H1 (cell line): Measurements from ENCODE around the gene VAT1L. TPM values are rescaled to one million over a fixed set of nuclear protein-coding genes. Genes with fewer than 3 reads are reported as not detected.

ENCODE experiments used
- CTCF ChIA-PET: fragments of 300-600 bp; sonication (Branson Sonifier 250); formaldehyde crosslinking; loops from one replicate; lab custom pipeline; 2021; ENCODE audit not compliant: partially characterized antibody; lab: Charles Lee
- POLR2A ChIA-PET: fragments of 300-600 bp; sonication (Branson Sonifier 250); formaldehyde crosslinking; loops from one replicate; lab custom pipeline; 2021; ENCODE audit warnings: inconsistent platforms; ENCODE audit not compliant: partially characterized antibody; lab: Charles Lee
- DNase-seq, 2 experiments: peaks; one replicate each; pipeline versions ENCODE4 v3.0.0 to v3.0.0-alpha.2; 2010 to 2022; ENCODE audit warnings: low spot score in 2 of 2, low read depth in 1 of 2, mixed read lengths in 1 of 2
- FAIRE-seq: peaks from 2 replicates; lab custom pipeline; 2011; peaks lifted over from hg19 to GRCh38; lab: Jason Lieb, UNC
- H2AFZ ChIP-seq: 2 replicates; pipeline ENCODE4 v1.8.1; 2012; ENCODE audit warnings: low read length, inconsistent platforms
- H2AK5ac ChIP-seq: 2 replicates; pipeline ENCODE4 v1.6.1; 2013; ENCODE audit warnings: low read depth, low read length
- H2BK120ac ChIP-seq: replicated peaks from 2 replicates; pipeline ENCODE3; 2013; ENCODE audit warnings: low read depth, low read length, inconsistent platforms
- H2BK12ac ChIP-seq: 2 replicates; pipeline ENCODE4 v1.6.1; 2013; ENCODE audit warnings: low read depth, low read length
- H2BK15ac ChIP-seq: 2 replicates; pipeline ENCODE4 v1.6.1; 2013; ENCODE audit warnings: low read length
- H2BK20ac ChIP-seq: 2 replicates; pipeline ENCODE4 v1.6.1; 2013; ENCODE audit warnings: low read length
- H2BK5ac ChIP-seq: 2 replicates; pipeline ENCODE4 v1.6.1; 2013; ENCODE audit warnings: low read depth, low read length
- H3K14ac ChIP-seq: 2 replicates; pipeline ENCODE4 v1.6.1; 2013; ENCODE audit warnings: inconsistent platforms; ENCODE audit not compliant: insufficient read length
- H3K18ac ChIP-seq: 2 replicates; pipeline ENCODE4 v1.6.1; 2013; ENCODE audit warnings: low read length; ENCODE audit errors: extremely low read depth
- H3K23ac ChIP-seq: 2 replicates; pipeline ENCODE4 v1.6.1; 2013; ENCODE audit warnings: inconsistent platforms; ENCODE audit not compliant: insufficient read length
- H3K23me2 ChIP-seq: 2 replicates; pipeline ENCODE4 v1.6.1; 2013; ENCODE audit warnings: low read depth, low read length
- H3K27ac ChIP-seq: 2 replicates; pipeline ENCODE4 v1.6.1; 2011; ENCODE audit warnings: low read depth, low read length, inconsistent platforms
- H3K27me3 ChIP-seq, 4 experiments: replicated peaks in 1 of 4; 1 replicate in 1 of 4; 2 replicates in 3 of 4; pipeline versions ENCODE4 v1.6.1 to v1.8.1; 2011 to 2013; ENCODE audit warnings: low read length in 3 of 4, mild to moderate bottlenecking in 3 of 4, inconsistent platforms in 2 of 4, mixed read lengths in 2 of 4, moderate library complexity in 1 of 4; ENCODE audit not compliant: control insufficient read depth in 3 of 4, insufficient read depth in 3 of 4; ENCODE audit errors: extremely low read depth in 1 of 4
- H3K36me3 ChIP-seq, 4 experiments: 2 replicates each; pipeline versions ENCODE4 v1.6.1 to v1.8.1; 2011 to 2013; ENCODE audit warnings: mild to moderate bottlenecking in 4 of 4, low read length in 3 of 4, moderate library complexity in 2 of 4, control low read depth in 1 of 4, inconsistent platforms in 1 of 4; ENCODE audit not compliant: insufficient read depth in 4 of 4, control insufficient read depth in 2 of 4
- H3K4ac ChIP-seq: replicated peaks from 2 replicates; pipeline ENCODE3; 2013; ENCODE audit warnings: low read length, low read depth, mixed read lengths, inconsistent platforms; ENCODE audit not compliant: insufficient read length
- H3K4me1 ChIP-seq, 4 experiments: replicated peaks in 1 of 4; 1 replicate in 1 of 4; 2 replicates in 3 of 4; pipeline versions ENCODE4 v1.6.1 to v1.8.1; 2011 to 2013; ENCODE audit warnings: low read length in 3 of 4, inconsistent platforms in 2 of 4, mixed read lengths in 1 of 4; ENCODE audit not compliant: insufficient read depth in 4 of 4, control insufficient read depth in 3 of 4
- H3K4me2 ChIP-seq, 2 experiments: 2 replicates each; pipeline versions ENCODE4 v1.6.1 to v1.8.1; 2011 to 2013; ENCODE audit warnings: low read depth in 2 of 2, low read length in 2 of 2, control low read depth in 1 of 2, inconsistent platforms in 1 of 2, mild to moderate bottlenecking in 1 of 2; ENCODE audit not compliant: insufficient read depth in 1 of 2
- H3K4me3 ChIP-seq, 4 experiments: fragments of 200-600, 300-600 bp in 1 of 4; sonication (generic), shearing (Covaris generic), sonication (Bioruptor Twin) in 1 of 4; 2 replicates each; pipeline versions ENCODE4 v1.5.1 to v1.8.1; 2011 to 2016; ENCODE audit warnings: low read length in 4 of 4, low read depth in 3 of 4, control low read depth in 2 of 4, inconsistent platforms in 2 of 4, mild to moderate bottlenecking in 2 of 4, mixed read lengths in 1 of 4, moderate library complexity in 1 of 4; ENCODE audit not compliant: insufficient read depth in 2 of 4; ENCODE audit errors: extremely low read depth in 1 of 4
- H3K56ac ChIP-seq: replicated peaks from 2 replicates; pipeline ENCODE3; 2013; ENCODE audit warnings: low read depth, mild to moderate bottlenecking, mixed read lengths, low read length, inconsistent platforms; ENCODE audit not compliant: insufficient read length
- H3K79me1 ChIP-seq: 2 replicates; pipeline ENCODE4 v1.6.1; 2013; ENCODE audit warnings: low read depth, low read length, control low read depth
- H3K79me2 ChIP-seq, 2 experiments: 2 replicates each; pipeline versions ENCODE4 v1.6.1 to v1.8.1; 2012 to 2013; ENCODE audit warnings: low read length in 2 of 2, mild to moderate bottlenecking in 2 of 2, inconsistent platforms in 1 of 2; ENCODE audit not compliant: insufficient read depth in 2 of 2, control insufficient read depth in 1 of 2
- H3K9ac ChIP-seq, 4 experiments: replicated peaks in 1 of 4; 1 replicate in 1 of 4; 2 replicates in 3 of 4; pipeline versions ENCODE4 v1.6.1 to v1.8.1; 2011 to 2013; ENCODE audit warnings: low read depth in 3 of 4, low read length in 3 of 4, control low read depth in 2 of 4, mild to moderate bottlenecking in 2 of 4, moderate library complexity in 2 of 4, inconsistent platforms in 1 of 4; ENCODE audit errors: extremely low read depth in 1 of 4
- H3K9me3 ChIP-seq, 2 experiments: 2 replicates each; pipeline versions ENCODE4 v1.6.1 to v1.8.1; 2012 to 2013; ENCODE audit warnings: mild to moderate bottlenecking in 2 of 2, moderate library complexity in 2 of 2, control low read depth in 1 of 2, inconsistent platforms in 1 of 2, low read depth in 1 of 2, low read length in 1 of 2, mixed read lengths in 1 of 2; ENCODE audit not compliant: insufficient read depth in 2 of 2
- H4K20me1 ChIP-seq, 2 experiments: replicated peaks in 1 of 2; 2 replicates each; pipeline versions ENCODE3 to v1.8.1; 2011 to 2013; ENCODE audit warnings: inconsistent platforms in 2 of 2, low read length in 2 of 2, mild to moderate bottlenecking in 1 of 2; ENCODE audit not compliant: insufficient read depth in 2 of 2, control insufficient read depth in 1 of 2
- H4K5ac ChIP-seq: 2 replicates; pipeline ENCODE4 v1.6.1; 2013; ENCODE audit warnings: low read length, low read depth, mixed read lengths, inconsistent platforms; ENCODE audit not compliant: insufficient read length
- H4K8ac ChIP-seq: 2 replicates; pipeline ENCODE4 v1.8.0; 2013; ENCODE audit warnings: mild to moderate bottlenecking, moderate library complexity, low read length, inconsistent platforms; ENCODE audit not compliant: insufficient read depth; ENCODE audit errors: extremely low read depth
- H4K91ac ChIP-seq: replicated peaks from 2 replicates; pipeline ENCODE3; 2013; ENCODE audit warnings: low read length, mixed read lengths, inconsistent platforms; ENCODE audit not compliant: insufficient read length
- CTCF ChIP-seq, 3 experiments: IDR thresholded peaks; 1 replicate in 2 of 3; 2 replicates in 1 of 3; pipeline versions ENCODE4 v1.5.1 to v1.6.1; 2011; ENCODE audit warnings: low read length in 3 of 3, mild to moderate bottlenecking in 3 of 3, inconsistent platforms in 2 of 3, low read depth in 1 of 3, moderate library complexity in 1 of 3; ENCODE audit not compliant: insufficient read depth in 1 of 3; ENCODE audit errors: control extremely low read depth in 1 of 3
- EGR1 ChIP-seq: IDR thresholded peaks from 2 replicates; pipeline ENCODE4 v1.6.1; 2011; ENCODE audit warnings: low read depth, low read length, borderline replicate concordance
- EZH2 ChIP-seq: fragments of 200-600 bp; sonication (generic); IDR thresholded peaks from 2 replicates; pipeline ENCODE4 v1.7.1; 2012; ENCODE audit warnings: low read depth, mild to moderate bottlenecking, moderate library complexity, low read length, inconsistent platforms; ENCODE audit not compliant: severe bottlenecking
- JUN ChIP-seq: IDR thresholded peaks from 2 replicates; pipeline ENCODE4 v1.6.1; 2011; ENCODE audit warnings: low read depth, mild to moderate bottlenecking, improper control_type of control experiment, low read length
- POLR2A ChIP-seq, 2 experiments: IDR thresholded peaks; 1 replicate in 1 of 2; 2 replicates in 1 of 2; pipeline ENCODE4 v1.6.1; 2011; ENCODE audit warnings: low read depth in 2 of 2, low read length in 2 of 2, mild to moderate bottlenecking in 2 of 2; ENCODE audit errors: control extremely low read depth in 1 of 2
- SP2 ChIP-seq: IDR thresholded peaks from 2 replicates; pipeline ENCODE4 v1.6.1; 2012; ENCODE audit warnings: mild to moderate bottlenecking, low read length, inconsistent platforms
- TEAD4 ChIP-seq: IDR thresholded peaks from 2 replicates; pipeline ENCODE4 v1.6.1; 2012; ENCODE audit warnings: low read depth, low read length, inconsistent platforms, mixed read lengths
- USF2 ChIP-seq: IDR thresholded peaks from 2 replicates; pipeline ENCODE4 v1.6.1; 2011; ENCODE audit warnings: low read length, improper control_type of control experiment
- WGBS, 2 experiments: shearing (Covaris generic) in 1 of 2; methylation state at CpG; one replicate each; pipeline versions ENCODE4 v1.1.6 to v1.1.7; 2013 to 2015; ENCODE audit warnings: low lambda C conversion rate in 2 of 2, mixed read lengths in 2 of 2, inconsistent platforms in 1 of 2, low coverage in 1 of 2, missing lambda C conversion rate in 1 of 2; ENCODE audit not compliant: insufficient replicate concordance in 2 of 2, insufficient coverage in 1 of 2, insufficient read length in 1 of 2; ENCODE audit errors: extremely low coverage in 1 of 2, missing lambda C conversion rate in 1 of 2; 5-methylcytosine and 5-hydroxymethylcytosine counted together
- polyA plus RNA-seq, 7 experiments: library from polyadenylated mRNA; depleted of rRNA in 3 of 7; stranded (reverse) in 5 of 7; unstranded in 2 of 7; fragments of >200 nt in 5 of 7; fragments of 200-250 nt in 2 of 7; gene quantifications; 1 replicate in 5 of 7; 2 replicates in 1 of 7; 4 replicates in 1 of 7; pipeline versions ENCODE4 v1.2.1 to v1.2.3, GENCODE V29; 2011 to 2013; ENCODE audit warnings: missing spikeins in 2 of 7, mixed read lengths in 2 of 7
- total RNA-seq: library from RNA; stranded (reverse); fragmentation: NEBNext Ultra II Directional; extraction: Animal tissue kit (Norgen Biotek cat#: 25700); gene quantifications from 2 replicates; pipeline ENCODE4 v1.2.1, GENCODE V29; 2021

The VAT1L gene
- total and polyA plus RNA-seq, 2 of the 8 experiments (the other 6 are each of a cell fraction or from before 2014, with no cell fraction given): 46.3 to 48.2 TPM

GRCh38 chr16:78007121-78007520 is 218.8 kb downstream of the VAT1L start:
- Histone ChIP-seq H3K36me3 (no peaks in the 10 kb centered on the region), H3K18ac (no peak overlapping the region), H3K79me1 (no peaks in the 10 kb centered on the region), H4K20me1 (no peaks in the 10 kb centered on the region), H3K23ac (no peak overlapping the region), H3K4me2 (no peak overlapping the region), H2AFZ (no peak overlapping the region), H3K4ac (no peak overlapping the region), H3K56ac (no peak overlapping the region), H2BK120ac (no peak overlapping the region), H4K5ac (no peak overlapping the region), H3K14ac (no peak overlapping the region), H2BK20ac (no peak overlapping the region), H2AK5ac (no peak overlapping the region), H3K4me1 (no peaks in the 10 kb centered on the region; a peak in 1 of 7 replicates), H3K4me3 (no peak overlapping the region), H3K79me2 (no peaks in the 10 kb centered on the region), H3K9ac (no peak overlapping the region), H4K91ac (no peak overlapping the region), H3K23me2 (no peaks in the 10 kb centered on the region), H3K9me3 (no peaks in the 10 kb centered on the region), H4K8ac (no peak overlapping the region), H2BK15ac (no peak overlapping the region), H3K27ac (no peak overlapping the region), H2BK5ac (no peak overlapping the region), H3K27me3 (no peaks in the 10 kb centered on the region; a peak in 1 of 7 replicates), H2BK12ac (no peak overlapping the region)
- DNase-seq (no peak), FAIRE-seq (no peak)
- CTCF ChIA-PET: interaction anchor here (0.6 to 1.7 kb wide), 13 partner anchors 10 to 332 kb away, joined by 3 to 6 read pairs (median 3); partner anchors contain the start of gene CLEC3A
- WGBS, 2 experiments: 89% methylated on average over 3 of the region's 3 CpGs; no CpG with 5 or more reads in 1 of the 2 experiments
- POLR2A ChIA-PET: interaction anchor here (0.6 kb wide), 1 partner anchor 86 kb away, joined by 3 read pairs; no protein-coding TSS in a partner anchor
- TF ChIP-seq SP2 (no peak), CTCF (IDR thresholded peaks at IDR 0.05; ENCODE audit: control extremely low read depth in 1 of 3, insufficient read depth in 1 of 3, low read depth in 1 of 3, low read length in 3 of 3) (no peak), POLR2A (IDR thresholded peaks at IDR 0.05; ENCODE audit: control extremely low read depth in 1 of 2, low read depth in 2 of 2, low read length in 2 of 2) (no peak), USF2 (no peak), JUN (no peak), EGR1 (no peak), TEAD4 (no peak), EZH2 (no peak)
